HG03520 (cell line): ENCODE data around the gene LARP1B.
"Not testable (repeated sequence)": the region's sequence is repeated elsewhere in the genome, so short reads cannot be mapped to it uniquely, and the experiment has no call there.

Experiments
- ATAC-seq: cut with Tn5 transposase; IDR thresholded peaks from one replicate; pipeline ENCODE4 v1.9.1; 2021; ENCODE audit warnings: mild to moderate bottlenecking, moderate library complexity; ENCODE audit not compliant: unreplicated experiment

Gene LARP1B

DNA sequence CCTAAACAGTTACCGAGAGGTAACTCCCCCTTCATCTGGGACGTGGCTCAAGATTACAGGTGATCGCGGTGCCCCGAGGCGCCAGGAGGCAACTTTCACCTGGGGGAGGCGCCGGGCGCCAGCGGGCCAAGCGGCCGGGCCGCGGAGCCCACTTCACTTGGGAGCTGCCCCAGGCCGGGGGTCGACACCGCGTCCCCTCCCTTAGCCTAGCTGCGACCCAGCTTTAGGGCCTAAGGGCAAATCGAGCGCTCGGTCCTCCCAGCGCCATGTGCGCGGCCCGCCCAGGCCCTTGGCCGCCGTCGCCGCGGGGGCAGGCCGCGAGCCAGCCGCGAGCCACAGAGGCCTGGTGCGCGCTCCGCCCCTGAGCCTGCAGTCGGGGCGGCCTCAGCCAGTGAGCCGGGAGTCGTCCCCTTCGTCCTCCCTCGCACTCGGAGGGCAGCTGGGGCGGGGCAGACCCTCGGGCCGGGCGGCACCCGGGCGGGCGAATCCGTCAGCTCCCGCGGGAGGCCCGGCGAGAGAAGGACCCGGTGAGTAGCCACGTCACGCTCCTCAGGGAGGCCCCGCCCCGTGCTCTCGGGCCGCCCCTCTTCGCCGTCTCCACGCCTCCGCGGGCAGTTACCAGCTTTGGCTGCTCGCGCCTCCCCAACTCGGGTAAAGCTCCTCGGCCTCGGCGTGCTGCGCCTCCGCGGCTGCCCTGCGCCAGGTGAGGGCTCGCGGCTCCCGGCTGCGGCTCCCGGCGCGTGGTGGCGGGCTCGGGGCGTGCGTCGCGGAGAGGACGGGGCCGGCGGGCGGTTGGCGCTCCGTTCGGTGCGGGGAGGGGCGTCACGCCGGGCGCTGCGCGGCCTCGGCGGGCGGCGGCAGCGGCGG is at the start of gene LARP1B:
LARP1B (plus strand) TSS at position 614 of the 867 bp plus-strand sequence. CDS start 13,640 bp downstream, outside the sequence.
- ATAC-seq: peak; percentile 85

GRCh38 chr4:128025319-128025718 is 35.8 kb upstream of the LARP1B start:
- ATAC-seq: no peak

DNA sequence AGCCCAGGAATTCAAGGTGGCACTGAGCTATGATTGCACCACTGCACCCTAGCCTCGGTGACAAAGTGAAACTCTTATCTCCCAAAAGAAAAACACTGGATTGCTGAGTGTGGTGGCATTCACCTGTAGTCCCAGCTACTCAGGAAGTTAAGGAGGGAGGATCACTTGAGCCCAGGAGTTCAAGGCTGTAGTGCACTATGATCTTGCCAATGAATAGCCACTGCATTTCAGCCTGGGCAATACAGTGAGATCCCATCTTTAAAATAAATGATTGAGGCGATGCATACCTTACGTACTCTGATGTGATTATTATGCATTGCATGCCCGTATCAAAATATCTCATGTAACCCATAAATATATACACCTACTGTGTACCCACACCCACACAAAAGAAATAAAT is 31.2 kb upstream of the LARP1B start:
- ATAC-seq: no peak

DNA sequence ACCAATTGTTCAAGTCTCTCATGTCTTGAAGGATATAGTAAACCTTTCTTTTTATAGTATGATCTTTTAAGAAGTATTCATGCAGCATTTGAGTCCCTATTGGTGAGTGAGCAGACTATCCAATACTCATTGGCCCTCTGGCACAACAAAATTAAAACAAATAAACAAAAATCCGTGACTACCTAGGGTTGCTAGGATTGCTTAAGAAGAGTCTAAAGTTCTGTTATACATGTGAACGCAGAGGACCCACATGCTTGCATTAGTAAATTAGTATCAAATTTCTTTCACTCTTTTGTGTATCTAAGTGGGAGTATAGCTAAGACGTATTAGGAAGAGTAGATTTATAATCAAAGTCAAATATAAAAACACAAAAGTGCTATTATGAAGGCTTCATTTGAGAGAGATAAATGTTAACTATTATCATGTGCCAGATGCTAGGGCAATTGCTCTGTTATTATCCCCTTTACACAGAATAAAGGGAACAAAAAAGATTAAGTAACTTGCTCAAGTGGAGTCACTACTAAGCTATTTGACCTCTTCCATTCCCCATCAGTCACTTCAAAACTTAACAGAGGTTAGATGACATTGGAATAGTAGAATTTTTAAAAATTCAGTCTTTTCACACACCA is 29.2 kb upstream of the LARP1B start:
- no peak for ATAC-seq

- no peak for ATAC-seq
These were observed 21.5 kb upstream of the LARP1B start for GRCh38 chr4:128039568-128039967.

- ATAC-seq: not testable (repeated sequence)
These were observed 14.1 kb upstream of the LARP1B start for GRCh38 chr4:128047019-128047418.

DNA sequence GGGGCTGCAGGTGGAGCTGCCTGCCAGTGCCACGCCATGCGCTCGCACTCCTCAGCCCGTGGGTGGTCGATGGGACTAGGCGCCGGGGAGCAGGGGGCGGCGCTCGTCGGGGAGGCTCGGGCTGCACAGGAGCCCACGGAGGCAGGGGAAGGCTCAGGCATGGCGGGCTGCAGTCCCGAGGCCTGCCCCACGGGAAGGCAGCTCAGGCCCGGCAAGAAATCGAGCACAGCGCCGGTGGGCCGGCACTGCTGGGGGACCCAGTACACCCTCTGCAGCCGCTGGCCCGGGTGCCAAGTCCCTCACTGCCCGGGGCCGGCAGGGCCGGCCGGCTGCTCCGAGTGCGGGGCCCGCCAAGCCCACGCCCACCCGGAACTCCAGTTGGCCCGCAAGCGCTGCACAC is 13.6 kb upstream of the LARP1B start:
- not testable (repeated sequence) for ATAC-seq

GRCh38 chr4:128051229-128051628 is 9.9 kb upstream of the LARP1B start:
- not testable (repeated sequence) for ATAC-seq

GRCh38 chr4:128054907-128055306 is 6.2 kb upstream of the LARP1B start:
- not testable (repeated sequence) for ATAC-seq

- ATAC-seq: not testable (repeated sequence)
These were observed 5.5 kb upstream of the LARP1B start for GRCh38 chr4:128055441-128056206.

DNA sequence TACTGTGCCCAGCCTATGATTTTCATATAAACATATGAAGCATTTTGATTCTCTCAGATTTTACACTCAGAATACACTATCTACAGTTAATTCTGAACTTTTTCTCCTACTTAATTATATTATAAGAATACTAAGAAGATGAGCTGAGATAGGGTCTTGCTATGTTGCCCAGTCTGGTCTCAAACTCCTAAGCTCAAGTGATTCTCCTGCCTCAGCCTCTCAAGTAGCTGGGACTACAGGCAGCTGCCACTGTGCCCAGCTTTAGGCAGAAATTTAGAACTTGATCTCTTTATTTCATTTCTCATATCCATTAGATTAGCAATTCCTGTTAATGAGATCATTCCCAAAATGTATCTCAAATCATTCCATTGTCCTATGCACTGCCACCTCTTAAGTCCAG is 4.7 kb upstream of the LARP1B start:
- no peak for ATAC-seq

DNA sequence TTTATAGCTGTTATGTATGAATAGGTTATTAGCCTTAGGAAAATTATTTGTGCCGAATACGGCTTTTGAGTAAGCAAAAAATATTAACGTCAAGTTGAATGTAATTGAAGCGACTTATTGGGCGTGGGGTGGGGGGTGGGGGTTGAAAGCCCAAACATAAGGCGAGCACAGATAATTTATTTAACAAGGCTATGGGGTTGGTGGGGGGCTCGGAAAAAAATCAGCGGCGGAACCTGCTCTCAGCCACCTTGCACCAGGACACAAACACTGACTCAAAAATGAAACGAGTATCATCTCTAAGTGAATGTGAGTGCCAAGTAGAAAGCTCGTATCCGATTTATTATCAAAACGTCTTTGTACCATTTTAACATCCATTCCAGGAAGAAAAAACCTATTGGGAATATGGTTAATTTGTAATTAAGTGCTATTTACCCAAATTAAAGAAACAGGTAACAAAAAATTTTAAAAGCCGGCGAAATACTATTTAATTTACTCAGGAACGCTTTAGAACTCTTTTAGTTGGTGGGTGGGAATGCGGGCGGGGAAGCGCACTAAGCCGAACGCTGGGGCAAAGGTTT is 902 bp upstream of the LARP1B start:
- no peak for ATAC-seq

DNA sequence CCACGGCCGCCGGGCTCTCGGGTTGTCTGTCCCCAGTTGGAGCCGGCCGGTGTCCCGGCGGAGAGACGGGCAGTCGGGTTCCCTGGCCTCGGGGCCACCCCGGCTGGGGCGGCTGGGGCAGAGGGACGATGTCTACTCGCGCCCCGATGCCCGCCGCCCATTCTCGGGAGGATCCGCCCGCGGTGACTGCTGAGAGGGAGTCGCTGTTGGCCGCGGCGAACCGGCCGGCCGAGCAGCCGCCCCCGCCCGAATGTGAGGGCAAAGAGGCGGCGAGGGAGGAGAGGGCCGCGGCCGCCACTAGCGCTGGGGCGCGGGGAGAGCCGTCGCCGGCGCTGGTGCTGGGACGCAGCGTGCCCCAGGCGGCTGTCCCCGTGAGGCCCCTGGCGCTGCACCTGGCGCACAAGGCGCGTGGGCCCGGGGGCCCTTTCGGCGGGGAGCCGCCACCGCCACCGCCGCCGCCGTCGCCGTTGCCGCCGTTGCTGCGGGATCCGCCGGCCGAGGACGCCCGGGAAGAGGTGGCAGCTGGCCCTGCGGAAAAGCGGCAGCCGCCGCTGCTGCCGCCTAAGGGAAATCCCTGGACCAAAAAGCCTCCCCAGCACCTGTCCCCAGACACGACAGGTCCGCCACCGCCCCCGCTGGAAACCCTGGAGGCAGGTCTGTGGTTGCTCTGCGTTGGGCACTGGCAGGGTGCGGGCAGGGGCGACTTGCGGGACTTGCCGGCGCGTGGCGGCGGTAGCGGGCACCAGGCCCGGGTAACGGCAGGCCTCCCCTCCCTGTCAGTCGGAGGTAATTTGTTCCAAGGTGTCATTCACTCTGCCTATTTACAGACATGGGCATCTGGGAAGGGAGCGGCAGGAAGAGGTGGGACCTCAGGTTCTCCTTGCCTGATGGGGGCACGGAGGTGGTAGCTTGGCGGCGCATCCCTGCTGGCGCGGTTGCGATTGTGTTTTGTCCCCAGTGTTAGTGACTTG is 739 bp downstream of the LARP1B start:
- ATAC-seq: peak; percentile 37

DNA sequence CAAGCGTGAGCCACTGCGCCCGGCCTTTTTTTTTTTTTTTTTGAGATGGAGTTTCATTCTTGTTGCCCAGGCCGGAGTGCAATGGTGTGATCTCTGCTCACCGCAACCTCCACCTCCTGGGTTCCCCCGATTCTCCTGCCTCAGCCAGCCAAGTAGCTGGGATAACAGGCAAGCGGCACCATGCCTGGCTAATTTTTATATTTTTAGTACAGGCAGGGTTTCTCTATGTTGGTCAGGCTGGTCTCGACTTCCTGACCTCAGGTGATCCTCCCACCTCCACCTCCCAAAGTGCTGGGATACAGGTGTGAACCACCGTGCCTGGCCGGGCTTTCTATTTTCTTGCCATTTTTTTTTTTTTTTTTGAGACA is 5.3 kb downstream of the LARP1B start:
- ATAC-seq: not testable (repeated sequence)

GRCh38 chr4:128068918-128069317 is 7.8 kb downstream of the LARP1B start:
- no peak for ATAC-seq

GRCh38 chr4:128076464-128076863 is 15.4 kb downstream of the LARP1B start:
- no peak for ATAC-seq

- not testable (repeated sequence) for ATAC-seq
These were observed 34.2 kb downstream of the LARP1B start for GRCh38 chr4:128095293-128095692.

GRCh38 chr4:128107766-128108165 is 46.7 kb downstream of the LARP1B start:
- no peak for ATAC-seq

DNA sequence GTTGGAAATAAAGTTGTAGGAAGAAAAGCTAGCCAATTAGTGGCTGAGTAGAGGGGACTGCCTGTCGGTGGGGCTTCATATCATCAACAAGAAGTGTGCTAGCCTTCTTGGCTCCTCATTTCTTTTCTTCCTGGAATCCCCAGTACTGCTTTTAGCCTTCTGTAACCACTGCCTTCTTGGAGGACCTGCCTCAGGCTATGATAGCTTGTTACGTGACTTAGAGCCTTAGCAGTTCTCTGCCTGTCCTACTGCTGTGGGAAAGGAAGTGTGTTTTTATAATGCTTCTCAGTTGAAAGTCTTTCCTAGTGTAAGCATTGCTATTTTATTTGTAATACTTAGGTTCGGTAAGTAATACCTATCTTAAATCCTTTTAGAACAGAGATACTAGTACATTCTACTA is 61.9 kb downstream of the LARP1B start:
- ATAC-seq: no peak

- ATAC-seq: no peak
These were observed 69.5 kb downstream of the LARP1B start for GRCh38 chr4:128130621-128131020.
